PC-3 (cell line): Measurements from ENCODE around the gene PLCB4.

ENCODE experiments used
- EZH2 ChIP-seq: fragments of 300-600 bp; sonication (generic); IDR thresholded peaks from one replicate; pipeline ENCODE4 v1.6.1; 2017; ENCODE audit warnings: antibody characterized with exemption, mild to moderate bottlenecking, low read length; ENCODE audit not compliant: unreplicated experiment
- EZH2phosphoT487 ChIP-seq: fragments of 300-600 bp; sonication (generic); IDR thresholded peaks from 2 replicates; pipeline ENCODE4 v1.6.1; 2018; ENCODE audit warnings: mild to moderate bottlenecking, antibody characterized with exemption, low read length, borderline replicate concordance
- TF ChIP-seq, protein P1 (sequence below): fragments of 300-600 bp; sonication (generic); conservative IDR thresholded peaks from 2 replicates; pipeline ENCODE4 v1.5.1; 2017; ENCODE audit warnings: antibody characterized with exemption, low read depth, mild to moderate bottlenecking, low read length

- TF ChIP-seq, protein P1, sequence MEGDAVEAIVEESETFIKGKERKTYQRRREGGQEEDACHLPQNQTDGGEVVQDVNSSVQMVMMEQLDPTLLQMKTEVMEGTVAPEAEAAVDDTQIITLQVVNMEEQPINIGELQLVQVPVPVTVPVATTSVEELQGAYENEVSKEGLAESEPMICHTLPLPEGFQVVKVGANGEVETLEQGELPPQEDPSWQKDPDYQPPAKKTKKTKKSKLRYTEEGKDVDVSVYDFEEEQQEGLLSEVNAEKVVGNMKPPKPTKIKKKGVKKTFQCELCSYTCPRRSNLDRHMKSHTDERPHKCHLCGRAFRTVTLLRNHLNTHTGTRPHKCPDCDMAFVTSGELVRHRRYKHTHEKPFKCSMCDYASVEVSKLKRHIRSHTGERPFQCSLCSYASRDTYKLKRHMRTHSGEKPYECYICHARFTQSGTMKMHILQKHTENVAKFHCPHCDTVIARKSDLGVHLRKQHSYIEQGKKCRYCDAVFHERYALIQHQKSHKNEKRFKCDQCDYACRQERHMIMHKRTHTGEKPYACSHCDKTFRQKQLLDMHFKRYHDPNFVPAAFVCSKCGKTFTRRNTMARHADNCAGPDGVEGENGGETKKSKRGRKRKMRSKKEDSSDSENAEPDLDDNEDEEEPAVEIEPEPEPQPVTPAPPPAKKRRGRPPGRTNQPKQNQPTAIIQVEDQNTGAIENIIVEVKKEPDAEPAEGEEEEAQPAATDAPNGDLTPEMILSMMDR, result no peak
- TF ChIP-seq EZH2, result no peak
- no peak for TF ChIP-seq EZH2phosphoT487
Measured at GRCh38 chr20:9250511-9250910, 181.6 kb downstream of the PLCB4 start.
